Smooth muscle cell (in vitro differentiated cells): ENCODE measurements around the gene USH1G. TPM values are rescaled to one million over a fixed set of nuclear protein-coding genes. Genes with fewer than 3 reads are reported as not detected.

Experiments used
- DNase-seq: peaks from one replicate; lab custom pipeline; 2025; ENCODE audit not compliant: unreplicated experiment; lab: John Stamatoyannopoulos, UW
- H2AFZ ChIP-seq: fragments of 200-600 bp; sonication (generic); 2 replicates; pipeline ENCODE4 v1.6.0; 2016; ENCODE audit warnings: antibody characterized with exemption, low read depth, mild to moderate bottlenecking
- H3F3A ChIP-seq: fragments of 200-600 bp; sonication (generic); 2 replicates; pipeline ENCODE4 v1.6.0; 2017; ENCODE audit warnings: antibody characterized with exemption, low read depth
- H3K27ac ChIP-seq: fragments of 200-600 bp; sonication (generic); 2 replicates; pipeline ENCODE4 v1.5.1; 2016; ENCODE audit warnings: low read depth, mild to moderate bottlenecking
- H3K27me3 ChIP-seq: fragments of 200-600 bp; sonication (generic); 2 replicates; pipeline ENCODE4 v1.6.1; 2016; ENCODE audit warnings: low read depth, mild to moderate bottlenecking
- H3K36me3 ChIP-seq: fragments of 200-600 bp; sonication (generic); 2 replicates; pipeline ENCODE4 v1.5.1; 2016; ENCODE audit warnings: low read depth
- H3K4me1 ChIP-seq: fragments of 200-600 bp; sonication (generic); 2 replicates; pipeline ENCODE4 v1.5.1; 2016; ENCODE audit warnings: low read depth
- H3K4me2 ChIP-seq: fragments of 200-600 bp; sonication (generic); 2 replicates; pipeline ENCODE4 v1.6.0; 2016; ENCODE audit warnings: mild to moderate bottlenecking
- H3K4me3 ChIP-seq: fragments of 200-600 bp; sonication (generic); 2 replicates; pipeline ENCODE4 v1.5.1; 2016; ENCODE audit warnings: mild to moderate bottlenecking
- H3K79me2 ChIP-seq: fragments of 200-600 bp; sonication (generic); 2 replicates; pipeline ENCODE4 v1.6.0; 2016; ENCODE audit warnings: low read depth, mild to moderate bottlenecking
- H3K9ac ChIP-seq: fragments of 200-600 bp; sonication (generic); 2 replicates; pipeline ENCODE4 v1.6.0; 2016; ENCODE audit warnings: low read depth
- H3K9me3 ChIP-seq: fragments of 200-600 bp; sonication (generic); replicated peaks from 2 replicates; pipeline ENCODE4 v1.5.1; 2016; ENCODE audit warnings: low read depth
- H4K20me1 ChIP-seq: fragments of 200-600 bp; sonication (generic); 2 replicates; pipeline ENCODE4 v1.6.0; 2016; ENCODE audit warnings: low read depth
- CTCF ChIP-seq: fragments of 200-600 bp; sonication (generic); IDR thresholded peaks from 2 replicates; pipeline ENCODE4 v1.5.1; 2017; ENCODE audit warnings: borderline replicate concordance, mild to moderate bottlenecking, antibody characterized with exemption; ENCODE audit not compliant: insufficient read depth, poor library complexity, severe bottlenecking
- WGBS: methylation state at CpG from one replicate; pipeline ENCODE4 v1.1.7; 2016; ENCODE audit warnings: low lambda C conversion rate; 5-methylcytosine and 5-hydroxymethylcytosine counted together
- polyA plus RNA-seq: library from polyadenylated mRNA; unstranded; fragments of >200 nt; fragmentation: Nextera tagmentation; extraction: Ambion mirVana; gene quantifications from 2 replicates; pipeline ENCODE4 v1.2.1, GENCODE V29; 2016
- total RNA-seq: library from RNA; depleted of rRNA; stranded (reverse); fragments of >200 nt; gene quantifications from 2 replicates; pipeline ENCODE4 v1.2.3, GENCODE V29; 2014

USH1G gene
- total and polyA plus RNA-seq, 2 experiments from 2014 or later = 0.32 to 0.49 TPM

- H3K27me3 ChIP-seq = peaks cover 33% of the 10 kb centered on the region
- DNase-seq = no peak
- H3K27ac ChIP-seq = no peak overlapping the region
- no peaks in the 10 kb centered on the region for H3K79me2 ChIP-seq
- no peaks in the 10 kb centered on the region for H4K20me1 ChIP-seq
- H3K4me2 ChIP-seq = no peak overlapping the region
- no peaks in the 10 kb centered on the region for H3K36me3 ChIP-seq
- no peaks in the 10 kb centered on the region for H3F3A ChIP-seq
- no peak overlapping the region for H2AFZ ChIP-seq
- no peak for TF ChIP-seq CTCF
- H3K9me3 ChIP-seq = no peaks in the 10 kb centered on the region
- H3K4me3 ChIP-seq = no peak overlapping the region
- WGBS = 67% methylated on average over 6 of the region's 6 CpGs
- peaks cover 9% of the 10 kb centered on the region for H3K4me1 ChIP-seq
- no peak overlapping the region for H3K9ac ChIP-seq
These were observed 2.4 kb downstream of the USH1G start for GRCh38 chr17:74920642-74921025.

DNA sequence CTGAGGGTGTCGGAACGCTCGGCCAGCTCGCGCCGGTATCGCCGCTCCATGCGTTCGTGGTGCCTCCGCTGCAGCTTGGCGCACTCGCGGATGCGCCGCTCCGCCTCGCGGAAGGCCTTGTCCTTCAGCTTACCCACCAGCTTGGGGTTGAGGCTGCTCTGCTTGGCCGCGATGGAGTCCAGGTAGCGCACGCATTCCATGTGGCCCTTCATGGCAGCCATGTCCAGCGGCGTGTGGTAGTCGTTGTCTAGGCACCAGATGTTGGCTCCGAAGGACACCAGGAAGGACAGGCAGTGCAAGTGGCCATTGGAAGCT, 2.8 kb downstream of the USH1G start:
- H3K79me2 ChIP-seq = no peaks in the 10 kb centered on the region
- no peak for TF ChIP-seq CTCF
- H3K36me3 ChIP-seq = no peaks in the 10 kb centered on the region
- no peak overlapping the region for H2AFZ ChIP-seq
- H3K4me3 ChIP-seq = no peak overlapping the region
- H3K4me1 ChIP-seq = peaks cover 9% of the 10 kb centered on the region
- no peak overlapping the region for H3K4me2 ChIP-seq
- no peaks in the 10 kb centered on the region for H3F3A ChIP-seq
- 96% methylated on average over 27 of the region's 27 CpGs for WGBS
- peaks cover 29% of the 10 kb centered on the region for H3K27me3 ChIP-seq
- no peak overlapping the region for H3K27ac ChIP-seq
- no peak for DNase-seq
- H3K9me3 ChIP-seq = no peaks in the 10 kb centered on the region
- H3K9ac ChIP-seq = no peak overlapping the region
- no peaks in the 10 kb centered on the region for H4K20me1 ChIP-seq

- peaks cover 9% of the 10 kb centered on the region for H3K4me1 ChIP-seq
- H3F3A ChIP-seq = no peaks in the 10 kb centered on the region
- H3K36me3 ChIP-seq = no peaks in the 10 kb centered on the region
- WGBS = 85% methylated on average over 67 of the region's 67 CpGs
- no peak for DNase-seq
- no peak overlapping the region for H3K27ac ChIP-seq
- H2AFZ ChIP-seq = no peak overlapping the region
- no peaks in the 10 kb centered on the region for H3K79me2 ChIP-seq
- H3K9ac ChIP-seq = no peak overlapping the region
- H3K9me3 ChIP-seq = no peaks in the 10 kb centered on the region
- H3K27me3 ChIP-seq = peaks cover 23% of the 10 kb centered on the region
- TF ChIP-seq CTCF = no peak
- no peaks in the 10 kb centered on the region for H4K20me1 ChIP-seq
- no peak overlapping the region for H3K4me3 ChIP-seq
- no peak overlapping the region for H3K4me2 ChIP-seq
These were observed 3.4 kb downstream of the USH1G start for GRCh38 chr17:74919440-74920305.

- 93% methylated on average over 5 of the region's 5 CpGs for WGBS
- no peak for TF ChIP-seq CTCF
- H3K27me3 ChIP-seq = peaks cover 15% of the 10 kb centered on the region
These were observed 4.1 kb downstream of the USH1G start for GRCh38 chr17:74918906-74919305.

More at GRCh38 chr17:74918906-74919305, 4.1 kb downstream of the USH1G start:
- no peak overlapping the region for H2AFZ ChIP-seq
- no peaks in the 10 kb centered on the region for H3F3A ChIP-seq
- no peak for DNase-seq
- H3K4me3 ChIP-seq = no peak overlapping the region
- H3K79me2 ChIP-seq = no peaks in the 10 kb centered on the region
- H4K20me1 ChIP-seq = no peaks in the 10 kb centered on the region
- no peak overlapping the region for H3K9ac ChIP-seq
- H3K4me1 ChIP-seq = peaks cover 7% of the 10 kb centered on the region
- H3K27ac ChIP-seq = no peak overlapping the region
- H3K4me2 ChIP-seq = no peak overlapping the region
- no peaks in the 10 kb centered on the region for H3K9me3 ChIP-seq
- H3K36me3 ChIP-seq = no peaks in the 10 kb centered on the region
